GM18867 (cell line): ENCODE data around the gene ATG14.
"Not testable (repeated sequence)": the region's sequence is repeated elsewhere in the genome, so short reads cannot be mapped to it uniquely, and the experiment has no call there.

Experiments used
- ATAC-seq: cut with Tn5 transposase; IDR thresholded peaks from one replicate; pipeline ENCODE4 v1.9.1; 2021; ENCODE audit warnings: mild to moderate bottlenecking, moderate library complexity; ENCODE audit not compliant: unreplicated experiment

ATG14 gene

DNA sequence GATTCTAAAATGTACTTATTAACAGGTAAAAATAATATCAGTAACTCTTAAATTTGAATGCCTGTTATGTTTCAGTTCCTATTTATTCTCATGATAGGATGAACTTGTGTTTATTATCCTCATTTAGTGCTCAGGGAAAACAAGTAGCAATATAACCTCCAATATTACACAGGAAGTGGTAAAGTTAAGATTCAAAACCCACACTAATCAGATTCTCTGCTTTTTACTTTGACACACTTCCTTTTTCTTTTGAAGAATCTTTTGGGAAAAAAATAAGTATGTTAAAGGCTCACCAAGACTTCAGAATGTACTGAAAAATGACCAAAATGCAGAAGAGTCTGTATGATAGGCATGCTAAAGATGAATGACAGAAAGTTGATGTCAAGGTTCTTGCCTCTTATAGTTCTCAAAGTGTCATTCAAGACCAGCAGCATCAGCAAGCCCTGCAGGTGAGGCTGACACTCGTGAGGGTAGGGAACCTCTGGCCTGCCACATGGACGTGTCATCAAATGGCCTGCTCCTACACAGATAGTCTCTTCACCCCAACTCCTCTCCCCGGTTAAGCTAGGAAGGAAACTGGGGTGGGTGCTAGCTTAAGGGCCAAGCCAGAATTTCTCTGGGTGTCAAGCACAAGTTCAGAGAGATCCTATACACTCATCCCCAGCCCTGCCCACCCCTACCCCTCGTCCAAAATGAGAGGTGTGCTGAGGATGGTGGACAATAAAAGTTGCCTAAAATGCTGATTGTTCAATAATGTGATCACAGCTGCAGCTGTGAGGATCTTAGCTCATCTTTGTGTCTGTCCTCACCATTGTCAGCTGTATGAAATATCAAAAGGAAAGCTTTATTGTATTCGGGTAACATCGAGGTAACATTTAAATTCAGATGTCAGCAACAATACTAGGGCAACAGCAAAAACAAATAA lies 22.5 kb upstream of the ATG14 start:
- no peak for ATAC-seq

DNA sequence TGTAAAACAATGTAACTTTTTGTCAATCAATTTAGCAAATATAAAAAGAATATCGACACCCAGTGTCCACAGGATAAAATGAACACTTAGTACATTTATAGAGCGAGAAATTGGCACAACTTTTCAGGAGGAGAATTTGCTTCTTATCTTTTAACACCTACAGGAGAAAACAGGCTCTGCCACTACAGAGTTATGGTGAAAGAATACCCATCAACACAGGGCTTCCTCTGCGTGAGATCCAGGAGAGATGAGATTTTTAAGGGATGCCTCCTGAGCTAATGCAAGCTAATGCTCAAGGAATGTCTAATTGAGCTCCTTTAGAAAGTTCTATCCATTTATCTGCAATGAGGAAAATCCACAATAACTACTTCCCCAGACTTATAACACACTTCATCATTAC lies 21.0 kb upstream of the ATG14 start:
- no peak for ATAC-seq

DNA sequence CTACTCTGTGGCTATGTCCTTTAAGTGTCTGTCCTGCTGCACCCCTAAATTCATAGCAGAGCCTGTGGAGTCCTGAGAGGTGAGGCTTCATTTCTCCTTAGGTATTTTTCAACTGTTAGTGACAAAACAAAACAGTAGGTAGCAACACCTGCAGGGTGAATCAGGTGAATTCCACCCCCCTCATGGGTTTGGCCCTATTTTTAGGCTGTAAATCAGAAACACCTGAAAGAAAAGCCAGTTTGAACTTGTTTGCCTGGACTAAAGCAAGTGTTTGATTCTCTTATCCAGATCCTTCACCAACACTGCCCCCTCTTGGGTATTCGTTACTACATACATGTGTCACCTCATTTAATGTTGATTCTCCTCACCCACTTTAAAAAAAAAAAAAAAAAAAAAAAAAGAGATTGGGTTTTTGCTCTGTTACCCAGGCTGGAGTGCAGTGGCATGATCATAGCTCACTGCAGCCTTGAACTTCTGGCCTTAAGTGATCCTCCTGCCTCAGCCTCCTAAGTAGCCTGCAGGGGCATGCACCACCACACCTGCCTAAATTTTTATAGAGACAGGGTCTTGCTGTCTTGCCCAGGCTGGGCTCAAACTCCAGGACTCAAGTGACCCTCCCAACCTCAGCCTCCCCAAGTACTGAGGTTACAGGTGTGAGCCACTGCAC lies 18.5 kb upstream of the ATG14 start:
- peak; percentile 75 for ATAC-seq

DNA sequence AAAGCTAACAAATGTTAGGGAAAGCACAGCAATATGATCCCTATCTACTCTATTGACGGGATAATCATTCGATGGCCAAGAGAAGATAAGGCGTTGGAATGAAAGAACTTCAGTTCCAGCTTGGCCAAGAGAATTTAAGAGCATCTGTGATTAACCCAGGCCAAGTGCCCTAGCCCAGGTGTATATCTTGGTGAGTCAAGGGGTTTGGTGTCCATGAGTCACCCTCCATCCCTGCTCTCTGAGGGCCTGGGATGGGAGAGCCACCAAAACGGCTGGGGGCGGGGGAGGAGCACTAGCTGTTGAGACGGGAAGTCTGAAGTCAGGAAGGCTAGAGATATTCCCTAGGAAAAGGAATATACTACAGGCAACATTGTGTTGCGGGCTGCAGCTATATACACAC lies 15.8 kb upstream of the ATG14 start:
- ATAC-seq: no peak

DNA sequence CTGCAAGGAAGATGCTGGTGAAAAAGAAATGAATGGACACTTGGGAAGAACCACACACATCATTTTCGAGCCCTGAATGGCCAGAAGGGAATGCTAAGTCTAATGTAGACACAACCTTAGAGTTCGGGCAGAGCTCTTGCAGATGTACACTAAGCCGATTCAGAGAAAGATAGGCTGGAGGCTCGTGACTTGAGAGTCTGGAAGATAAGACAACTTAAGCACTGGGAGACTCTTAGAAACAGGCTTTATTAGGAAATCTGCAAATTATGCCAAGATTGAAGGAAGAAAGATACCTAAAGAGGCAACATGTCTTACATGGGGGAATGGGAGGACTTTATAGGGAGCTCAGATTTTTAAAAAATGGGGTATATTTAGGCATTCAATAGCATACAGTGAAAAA lies 15.3 kb upstream of the ATG14 start:
- ATAC-seq: no peak

DNA sequence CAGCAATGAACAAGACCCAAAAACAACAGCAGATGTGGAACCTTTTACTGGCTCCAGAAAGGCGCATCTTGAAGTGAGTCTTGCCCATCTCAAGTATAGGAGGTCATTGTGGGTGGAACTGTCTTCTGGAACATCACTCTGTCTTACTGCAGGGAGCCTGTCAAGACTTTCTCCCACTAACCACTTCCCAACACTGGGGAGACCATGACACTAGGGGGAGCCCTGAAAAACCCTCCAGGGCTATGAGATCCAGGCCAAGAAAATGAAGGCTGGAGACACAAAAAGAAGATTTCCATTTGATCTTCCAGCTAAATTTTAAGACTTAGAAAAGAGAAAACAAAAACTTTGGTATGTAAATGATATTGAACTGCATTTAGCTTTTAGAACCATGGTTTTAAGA lies 13.5 kb upstream of the ATG14 start:
- ATAC-seq: no peak

DNA sequence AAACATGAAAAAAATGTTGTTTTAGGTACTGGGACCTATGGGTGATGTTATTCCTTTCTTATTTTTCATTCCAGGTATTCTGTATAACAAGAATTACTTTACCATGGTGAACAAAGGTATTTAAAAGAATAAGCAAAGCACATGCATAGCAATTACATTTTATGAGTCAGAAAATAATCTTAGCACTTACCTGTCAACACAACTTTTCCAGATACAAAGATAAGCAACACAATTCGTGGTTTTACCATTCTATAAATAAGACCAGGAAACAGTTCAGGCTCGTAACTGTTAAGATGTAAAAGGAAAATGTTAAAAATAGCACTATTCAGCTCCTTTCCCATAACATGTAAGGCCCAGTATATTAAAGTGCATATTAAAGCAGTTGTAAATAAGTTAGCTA lies 12.3 kb upstream of the ATG14 start:
- no peak for ATAC-seq

DNA sequence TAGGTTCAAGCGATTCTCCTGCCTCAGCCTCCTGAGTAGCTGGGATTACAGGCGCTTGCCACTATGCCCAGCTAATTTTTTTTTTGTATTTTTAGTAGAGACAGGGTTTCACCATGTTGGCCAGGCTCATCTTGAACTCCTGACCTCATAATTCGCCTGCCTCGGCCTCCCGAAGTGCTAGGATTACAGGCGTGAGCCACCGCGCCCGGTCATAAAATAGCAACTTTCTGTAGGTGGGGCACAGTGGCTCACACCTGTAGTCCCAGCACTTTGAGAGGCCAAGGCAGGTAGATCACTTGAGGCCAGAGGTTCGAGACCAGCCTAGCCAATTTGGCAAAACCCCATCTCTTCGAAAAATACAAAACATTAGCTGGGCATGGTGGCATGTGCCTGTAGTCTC lies 10.7 kb upstream of the ATG14 start:
- not testable (repeated sequence) for ATAC-seq

DNA sequence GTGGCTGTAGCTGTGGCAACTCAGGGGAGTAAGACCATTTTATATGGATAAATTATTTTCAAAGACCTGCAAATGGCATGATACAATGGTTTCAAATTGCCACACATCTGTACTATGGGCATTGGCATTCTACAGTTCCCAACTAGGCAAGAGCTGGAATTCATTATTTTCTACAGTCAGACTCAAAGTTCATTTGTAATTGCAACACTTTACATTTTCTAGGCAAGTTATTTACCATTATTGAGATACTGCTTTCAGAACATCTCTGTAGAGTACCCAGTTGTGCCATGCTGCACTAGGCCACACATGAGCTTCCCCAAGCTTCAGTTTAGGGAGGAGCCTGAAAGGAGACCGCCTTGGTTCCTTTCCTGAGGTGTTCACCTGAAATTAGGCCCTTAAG lies 8.0 kb upstream of the ATG14 start:
- ATAC-seq: no peak

DNA sequence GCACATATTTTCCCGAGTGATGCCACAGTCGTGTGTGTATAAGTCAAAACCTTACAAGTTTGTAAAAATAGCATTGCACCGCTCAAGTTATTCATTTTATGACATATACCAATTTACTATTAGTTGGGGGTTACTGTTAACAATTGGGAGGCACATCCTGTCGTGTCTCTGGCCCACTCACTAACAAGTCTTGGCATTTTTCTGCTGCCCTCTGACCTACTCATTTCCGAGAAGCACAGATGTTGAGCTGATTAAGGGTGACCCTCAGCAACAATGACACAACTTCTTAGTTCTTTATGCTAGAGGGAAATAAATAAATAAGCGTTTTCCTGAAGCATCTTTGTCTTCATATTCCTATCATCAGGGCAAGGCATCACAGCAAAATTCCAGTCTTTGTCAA lies 6.8 kb upstream of the ATG14 start:
- no peak for ATAC-seq

DNA sequence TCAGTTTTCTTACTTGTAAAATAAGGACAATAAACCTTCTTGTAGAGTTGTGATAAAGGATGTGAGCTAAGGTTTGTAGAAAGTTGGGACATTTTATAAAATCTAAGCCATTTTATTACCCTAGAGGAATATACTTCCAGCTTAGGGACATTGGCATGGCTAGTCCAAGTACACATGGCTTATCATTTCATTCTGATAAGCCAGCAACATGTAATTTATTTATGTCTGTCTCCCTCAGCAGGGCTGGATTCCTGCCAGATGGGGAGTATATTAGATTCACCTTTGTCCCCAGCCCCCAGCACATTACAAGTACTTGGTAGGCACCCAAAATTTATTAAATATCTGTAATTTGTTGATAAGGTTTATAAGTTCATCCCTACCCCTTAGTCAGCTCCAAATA lies 6.3 kb upstream of the ATG14 start:
- ATAC-seq: no peak

DNA sequence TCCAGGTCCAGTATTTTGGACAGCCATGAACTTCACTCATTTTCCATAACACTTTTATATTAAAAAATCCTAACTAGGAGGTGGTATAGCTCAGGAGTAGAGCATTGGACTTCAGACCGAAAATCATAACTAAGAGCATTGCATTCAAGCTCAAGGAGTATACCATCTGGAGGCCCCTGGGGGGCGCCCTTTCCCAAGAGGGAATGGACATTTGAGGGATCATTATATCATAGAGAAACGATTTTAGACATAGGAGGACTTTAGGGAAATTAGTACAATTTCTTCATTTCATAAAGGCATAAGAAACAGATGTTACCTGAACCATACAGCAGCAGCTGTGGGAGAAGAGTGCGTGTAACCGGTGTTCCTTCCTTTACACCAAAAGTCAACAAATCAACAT lies 5.2 kb upstream of the ATG14 start:
- no peak for ATAC-seq

DNA sequence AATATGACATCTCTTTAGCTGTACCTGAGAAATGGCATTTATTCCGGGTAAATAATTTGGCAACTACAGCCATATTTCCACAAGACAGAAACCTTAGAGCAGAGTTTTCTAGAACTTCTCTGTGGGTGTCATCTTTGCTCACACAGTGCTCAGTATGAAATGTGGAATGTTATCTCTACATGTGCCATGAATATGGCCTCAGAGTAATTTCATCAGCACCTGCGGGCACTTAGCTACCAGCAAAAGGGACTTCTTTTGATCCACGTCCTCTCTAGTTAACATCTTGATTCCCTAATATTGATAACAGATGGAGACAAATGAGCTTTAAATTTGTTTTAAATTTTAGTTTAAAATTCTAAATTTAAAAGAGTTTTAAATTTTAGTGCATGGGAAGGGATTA lies 2.9 kb upstream of the ATG14 start:
- ATAC-seq: no peak

DNA sequence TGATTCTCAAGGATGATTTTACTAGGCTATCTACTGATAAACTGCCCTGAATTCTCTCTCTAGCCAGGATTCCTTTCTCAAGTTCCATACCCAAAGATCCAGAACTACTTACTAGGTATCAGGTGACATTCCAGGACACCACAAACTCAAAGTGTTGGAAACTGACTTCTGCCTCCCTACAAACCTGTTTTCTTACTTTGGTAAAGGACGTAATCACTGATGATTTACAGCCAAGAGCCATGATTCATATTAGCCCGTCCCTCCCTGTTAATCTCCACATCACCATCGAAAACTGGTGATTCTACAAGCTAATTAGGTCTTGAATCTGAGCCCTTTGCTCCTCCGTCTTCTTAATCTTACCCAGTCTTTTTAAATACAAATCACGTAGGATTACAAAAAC lies 1.0 kb upstream of the ATG14 start:
- ATAC-seq: no peak

DNA sequence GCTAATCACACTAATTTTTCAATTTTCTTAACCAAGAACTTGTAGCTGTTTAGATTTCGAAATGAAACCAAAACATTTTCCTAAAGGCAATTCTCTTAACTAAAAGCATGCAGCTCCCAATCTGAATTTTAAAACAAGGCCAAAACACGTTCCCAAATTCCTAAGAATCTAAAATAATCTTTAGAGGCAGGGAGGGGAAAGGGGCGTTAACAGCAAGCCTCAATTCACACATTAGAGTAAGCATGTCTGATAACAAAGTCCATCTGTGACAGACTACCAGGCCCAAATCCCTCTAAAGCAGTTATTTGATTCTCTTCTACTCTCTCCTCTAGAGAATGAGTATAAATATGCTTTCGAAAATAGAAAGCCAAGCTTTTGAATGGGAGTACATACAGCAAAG lies 754 bp downstream of the ATG14 start:
- no peak for ATAC-seq

DNA sequence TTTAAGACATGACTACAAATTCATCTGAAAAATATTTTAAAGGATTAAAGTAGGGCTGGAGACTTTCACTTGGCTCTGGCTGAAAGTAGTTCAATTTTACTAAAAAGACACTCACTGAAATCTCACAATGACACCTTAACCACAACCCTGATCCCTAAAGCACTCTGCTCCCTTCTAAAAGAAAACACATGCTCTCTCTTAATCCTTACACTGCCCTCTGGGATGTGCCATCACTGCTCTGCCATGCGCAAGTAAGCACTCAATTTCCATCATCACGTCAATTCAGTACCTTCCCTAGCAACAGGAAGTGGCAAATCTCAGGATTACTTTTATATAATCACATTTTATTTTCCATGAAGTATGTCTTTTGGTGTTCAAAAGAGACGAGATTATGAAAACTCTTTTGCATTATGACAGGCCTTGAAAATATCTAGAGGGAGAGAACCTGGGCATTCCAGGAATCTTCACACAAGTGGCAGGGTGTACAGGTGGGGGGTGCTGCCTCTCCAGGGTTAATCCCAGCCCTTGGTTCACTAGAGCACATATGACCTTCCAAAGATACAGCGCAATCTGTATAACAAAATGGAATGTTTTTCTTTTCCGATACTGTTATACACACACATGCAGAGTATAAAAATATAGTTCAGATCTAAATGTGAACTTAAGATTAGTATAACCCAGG lies 7.3 kb downstream of the ATG14 start:
- no peak for ATAC-seq

DNA sequence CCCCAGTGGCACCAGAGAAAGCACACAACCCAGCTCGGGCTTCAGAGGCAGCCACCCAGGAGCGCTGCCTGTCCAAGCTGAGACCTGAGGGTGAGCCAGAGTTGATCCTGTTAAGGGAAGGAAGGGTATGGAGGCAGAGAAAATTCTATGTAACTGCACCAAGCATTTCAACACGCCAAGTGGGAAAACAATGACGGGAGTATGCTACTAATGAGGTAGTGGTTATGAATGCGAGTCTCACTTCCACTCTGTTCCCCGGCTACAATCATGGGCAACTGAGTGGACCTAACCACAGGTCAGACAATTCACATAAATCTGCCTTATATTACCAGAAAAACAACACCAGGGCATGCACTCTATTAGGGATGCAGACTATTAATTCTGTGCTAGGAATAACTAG lies 9.9 kb downstream of the ATG14 start:
- no peak for ATAC-seq

DNA sequence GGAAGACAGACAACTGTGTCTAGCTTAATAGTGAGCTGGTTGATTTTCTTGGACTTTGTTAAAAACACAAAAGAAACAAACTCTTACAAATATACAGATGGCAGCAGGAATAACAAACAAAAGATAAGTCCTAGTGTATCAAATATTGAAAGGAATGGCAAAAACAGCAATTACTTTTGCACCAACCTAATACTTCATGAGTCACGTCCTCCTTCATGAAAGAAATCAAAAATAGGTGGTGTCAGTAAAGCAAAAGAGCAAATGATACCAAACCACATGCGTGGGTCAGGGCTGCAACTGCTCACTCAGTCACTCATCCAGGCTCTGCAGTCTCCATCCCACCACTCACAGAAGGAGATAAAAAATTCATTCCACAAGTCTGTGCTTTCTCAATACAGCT lies 11.8 kb downstream of the ATG14 start:
- no peak for ATAC-seq

DNA sequence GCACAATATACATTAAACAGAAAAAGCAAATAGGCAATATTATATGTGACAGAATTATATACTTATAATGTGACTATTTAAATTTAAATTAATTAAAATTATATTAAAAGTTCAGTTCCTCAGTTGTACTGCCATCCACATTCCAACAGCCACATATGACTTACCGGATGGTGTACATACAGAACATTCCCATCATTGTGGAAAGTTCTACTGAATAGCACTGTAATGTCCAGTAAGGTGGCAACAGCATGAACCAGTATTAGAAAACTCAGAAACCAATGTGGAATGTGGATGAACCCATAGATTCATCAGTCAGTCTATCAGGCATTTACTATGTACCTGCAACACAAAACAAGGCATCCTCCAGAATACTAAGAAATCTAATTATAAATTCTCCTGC lies 12.4 kb downstream of the ATG14 start:
- no peak for ATAC-seq

DNA sequence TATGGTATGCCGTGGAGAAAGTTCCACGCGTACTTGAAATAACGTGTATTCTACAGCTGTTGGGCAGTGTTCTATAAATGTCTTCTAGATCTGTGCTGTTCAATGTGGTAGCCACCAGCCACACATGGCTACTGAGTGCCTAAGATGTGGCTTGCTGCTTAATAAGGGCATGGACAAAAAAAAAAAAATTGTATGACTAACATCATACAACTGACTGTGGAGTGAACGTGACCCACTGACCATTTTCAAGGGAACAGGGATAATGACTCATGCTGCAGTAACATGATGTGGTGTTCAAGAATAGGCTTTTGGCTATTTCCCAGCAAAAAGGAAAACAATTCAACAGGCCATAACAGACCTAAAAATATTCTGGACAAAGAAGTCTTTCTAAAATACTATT lies 13.0 kb downstream of the ATG14 start:
- ATAC-seq: no peak

DNA sequence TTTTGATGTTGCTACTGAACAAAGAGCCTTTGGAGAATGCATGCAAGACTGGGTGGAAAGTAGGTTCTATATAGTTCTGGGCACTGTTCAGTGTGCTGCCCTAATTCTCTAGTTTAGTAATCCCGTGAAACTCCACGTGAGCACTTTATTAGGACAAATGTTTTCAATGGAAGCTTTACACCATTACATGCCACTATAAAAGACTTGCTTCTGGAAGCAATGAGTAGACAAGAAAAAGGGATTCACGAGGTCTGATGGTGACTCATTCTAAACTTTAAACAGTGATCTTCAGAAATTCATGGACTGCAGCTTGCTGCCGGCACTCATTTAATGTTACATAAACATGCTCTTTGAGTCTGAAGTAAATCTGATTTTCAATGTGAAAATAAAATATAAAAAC lies 22.3 kb downstream of the ATG14 start:
- ATAC-seq: no peak

DNA sequence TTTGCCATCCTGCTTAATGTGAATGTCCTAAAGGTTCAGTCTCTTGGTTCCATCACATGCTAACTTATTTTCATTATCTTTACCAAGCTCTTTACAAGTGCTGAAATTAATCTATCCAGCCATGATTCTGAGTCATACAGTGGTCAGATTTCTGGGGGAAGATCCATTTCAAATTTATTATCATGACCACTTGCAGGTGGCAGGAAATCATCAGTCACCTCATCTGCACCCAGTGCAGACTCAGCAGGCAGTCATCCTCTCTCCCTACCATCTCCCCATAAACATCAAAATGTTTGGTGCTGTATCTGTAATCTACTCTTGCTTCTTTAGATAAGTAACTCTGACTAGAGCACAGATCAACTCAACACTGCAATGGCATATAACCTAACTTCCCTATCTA lies 23.5 kb downstream of the ATG14 start:
- ATAC-seq: no peak
